Fibroblast of the aortic adventitia (primary cell): ENCODE data around the gene IL1RAPL2. TPM values are rescaled to one million over a fixed set of nuclear protein-coding genes. Genes with fewer than 3 reads are reported as not detected.
"Not testable (repeated sequence)": the region's sequence is repeated elsewhere in the genome, so short reads cannot be mapped to it uniquely, and the experiment has no call there.

Experiments used
- DNase-seq: peaks from one replicate; pipeline ENCODE4 v3.0.0-alpha.2; 2010; ENCODE audit warnings: low read depth
- H3K4me3 ChIP-seq: 2 replicates; pipeline ENCODE4 v1.5.1; 2011; ENCODE audit warnings: low read depth, mild to moderate bottlenecking, control low read depth, low read length, moderate library complexity
- total RNA-seq: library from RNA; depleted of rRNA; stranded (reverse); fragments of >200 nt; gene quantifications from 2 replicates; pipeline ENCODE4 v1.2.3, GENCODE V29; 2012; ENCODE audit warnings: low replicate concordance
- TF ChIP-seq, protein P1 (sequence below): IDR thresholded peaks from 2 replicates; pipeline ENCODE4 v1.5.1; 2011; ENCODE audit warnings: mild to moderate bottlenecking, low read length, control low read depth, inconsistent platforms; ENCODE audit not compliant: insufficient read depth

IL1RAPL2 gene
- total RNA-seq, 1 donor: 0.27 TPM

DNA sequence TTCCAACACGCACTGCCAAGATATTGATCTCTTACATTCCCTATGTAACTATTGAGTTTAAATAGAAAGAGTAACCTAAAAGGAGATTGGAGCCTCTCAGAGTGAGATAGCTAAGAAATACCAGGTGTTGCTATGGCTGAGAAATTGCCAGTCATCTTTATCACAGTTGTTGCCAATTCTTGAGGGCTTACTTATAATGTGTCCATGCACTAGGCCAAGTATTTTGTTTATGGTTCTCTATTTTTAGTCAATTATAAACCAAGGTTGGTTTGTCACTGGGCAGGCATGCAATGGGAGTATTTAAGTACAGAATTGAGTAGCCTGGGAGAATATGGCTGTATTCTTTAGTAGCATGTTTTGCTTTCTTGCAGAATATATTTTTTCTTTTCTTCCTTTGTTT lies 452.9 kb downstream of the IL1RAPL2 start:
- H3K4me3 ChIP-seq: no peak overlapping the region
- TF ChIP-seq, protein P1, sequence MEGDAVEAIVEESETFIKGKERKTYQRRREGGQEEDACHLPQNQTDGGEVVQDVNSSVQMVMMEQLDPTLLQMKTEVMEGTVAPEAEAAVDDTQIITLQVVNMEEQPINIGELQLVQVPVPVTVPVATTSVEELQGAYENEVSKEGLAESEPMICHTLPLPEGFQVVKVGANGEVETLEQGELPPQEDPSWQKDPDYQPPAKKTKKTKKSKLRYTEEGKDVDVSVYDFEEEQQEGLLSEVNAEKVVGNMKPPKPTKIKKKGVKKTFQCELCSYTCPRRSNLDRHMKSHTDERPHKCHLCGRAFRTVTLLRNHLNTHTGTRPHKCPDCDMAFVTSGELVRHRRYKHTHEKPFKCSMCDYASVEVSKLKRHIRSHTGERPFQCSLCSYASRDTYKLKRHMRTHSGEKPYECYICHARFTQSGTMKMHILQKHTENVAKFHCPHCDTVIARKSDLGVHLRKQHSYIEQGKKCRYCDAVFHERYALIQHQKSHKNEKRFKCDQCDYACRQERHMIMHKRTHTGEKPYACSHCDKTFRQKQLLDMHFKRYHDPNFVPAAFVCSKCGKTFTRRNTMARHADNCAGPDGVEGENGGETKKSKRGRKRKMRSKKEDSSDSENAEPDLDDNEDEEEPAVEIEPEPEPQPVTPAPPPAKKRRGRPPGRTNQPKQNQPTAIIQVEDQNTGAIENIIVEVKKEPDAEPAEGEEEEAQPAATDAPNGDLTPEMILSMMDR: no peak
- no peak for DNase-seq

DNA sequence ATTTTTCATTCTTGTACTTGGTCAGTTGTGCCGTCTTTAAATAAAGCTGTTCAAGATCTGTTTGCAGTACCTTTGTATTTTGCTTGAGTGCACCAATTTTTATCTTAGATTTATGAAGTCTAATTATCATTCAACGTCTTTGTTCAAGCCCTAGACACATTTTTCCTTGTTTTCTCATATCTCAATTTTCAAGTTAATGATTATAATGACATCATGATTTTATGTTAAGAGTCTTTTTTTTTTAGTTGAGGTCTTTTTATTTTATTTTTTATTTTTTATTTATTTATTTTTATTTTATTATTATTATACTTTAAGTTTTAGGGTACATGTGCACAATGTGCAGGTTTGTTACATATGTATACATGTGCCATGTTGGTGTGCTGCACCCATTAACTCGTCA lies 463.0 kb downstream of the IL1RAPL2 start:
- not testable (repeated sequence) for H3K4me3 ChIP-seq, DNase-seq

DNA sequence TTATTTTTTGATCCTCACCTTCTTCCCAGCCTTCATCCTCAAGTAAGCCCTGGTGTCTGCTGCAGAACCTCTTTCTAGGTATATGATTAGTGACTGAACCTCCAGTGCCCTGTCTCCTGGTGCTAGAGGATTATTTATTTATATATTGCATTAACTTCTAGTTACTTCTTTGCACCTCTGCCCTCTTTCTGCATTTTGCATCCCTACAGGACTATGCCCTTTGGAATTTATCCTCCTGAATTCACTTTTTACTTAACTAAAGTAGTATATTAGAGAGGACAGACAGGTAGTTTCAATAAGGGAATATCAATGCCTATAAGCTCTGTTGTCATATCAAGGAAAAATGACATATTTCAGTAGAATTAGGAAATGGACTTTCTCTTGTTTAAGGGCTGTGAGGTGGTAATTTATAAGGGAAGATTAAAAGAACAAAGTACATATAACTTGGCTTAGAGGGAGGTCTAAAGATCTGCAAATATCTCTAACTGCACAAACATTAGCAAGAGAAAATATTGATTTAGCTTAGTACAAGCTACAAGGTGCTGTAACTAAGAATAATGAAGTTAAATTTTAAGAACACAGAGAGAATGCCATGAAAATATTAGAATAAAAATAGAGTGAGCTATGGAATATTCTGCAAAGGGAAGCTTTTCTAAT lies 472.8 kb downstream of the IL1RAPL2 start:
- TF ChIP-seq, protein P1: no peak
- H3K4me3 ChIP-seq: no peak overlapping the region
- DNase-seq: no peak

DNA sequence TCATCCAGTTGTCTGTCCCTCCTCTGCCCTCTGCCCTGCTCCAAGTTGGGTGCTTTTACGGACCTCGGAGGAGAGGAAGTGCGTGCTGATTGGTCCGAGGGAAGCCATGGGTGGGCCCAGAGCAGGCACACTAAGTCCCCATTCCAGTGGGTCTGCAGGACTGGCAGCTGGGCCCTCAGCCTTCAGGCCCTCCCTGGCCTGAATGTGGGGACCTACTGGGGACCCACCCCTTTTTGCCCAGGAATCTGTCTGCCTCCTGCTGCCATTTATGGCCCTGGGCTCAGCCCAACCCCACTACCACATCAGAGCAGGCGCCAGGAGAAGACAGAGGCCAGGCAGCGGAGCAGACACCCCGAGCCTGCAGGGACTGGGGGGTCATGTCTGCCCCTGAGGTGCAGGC lies 484.9 kb downstream of the IL1RAPL2 start:
- DNase-seq: no peak
- TF ChIP-seq, protein P1: no peak
- no peak overlapping the region for H3K4me3 ChIP-seq

DNA sequence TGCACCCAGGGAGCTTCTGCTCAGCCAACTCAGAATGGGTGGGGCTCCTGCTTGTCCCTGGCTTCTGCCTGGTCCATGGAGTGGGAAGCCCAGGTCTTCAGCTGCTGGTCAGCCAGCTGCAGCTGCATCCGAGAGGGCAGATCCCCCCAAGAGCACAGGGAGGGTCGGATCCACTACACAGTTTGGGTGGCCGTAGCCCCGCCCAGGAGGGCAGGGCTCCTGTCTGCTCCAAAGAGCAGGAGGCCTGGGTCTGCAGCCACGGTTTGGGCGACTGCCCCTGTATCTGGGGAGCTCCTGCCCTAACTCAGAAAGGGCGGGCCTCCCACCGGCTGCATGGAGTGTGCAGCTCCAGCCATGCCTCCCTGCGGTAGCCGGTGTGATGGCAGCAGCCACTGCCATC lies 485.4 kb downstream of the IL1RAPL2 start:
- DNase-seq: no peak
- TF ChIP-seq, protein P1: no peak
- H3K4me3 ChIP-seq: no peak overlapping the region

DNA sequence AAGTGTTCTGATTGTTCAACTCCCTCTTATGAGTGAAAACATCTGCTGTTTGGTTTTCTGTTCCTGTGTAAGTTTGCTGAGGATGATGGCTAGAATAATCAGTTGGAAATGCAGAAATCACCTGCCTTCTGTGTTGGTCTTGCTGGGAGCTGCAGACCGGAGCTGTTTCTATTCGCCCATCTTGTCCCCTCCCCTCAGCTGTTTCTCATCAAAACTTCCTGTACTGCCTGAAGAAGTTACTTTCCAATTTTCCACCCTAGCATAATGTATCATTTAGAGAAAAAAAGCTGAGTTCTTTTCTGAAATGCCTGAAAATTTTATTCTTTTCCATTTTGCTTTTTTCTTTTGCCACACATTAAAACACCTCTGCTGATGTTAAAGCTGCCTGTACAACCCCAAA lies 486.9 kb downstream of the IL1RAPL2 start:
- TF ChIP-seq, protein P1: no peak
- DNase-seq: no peak
- no peak overlapping the region for H3K4me3 ChIP-seq

DNA sequence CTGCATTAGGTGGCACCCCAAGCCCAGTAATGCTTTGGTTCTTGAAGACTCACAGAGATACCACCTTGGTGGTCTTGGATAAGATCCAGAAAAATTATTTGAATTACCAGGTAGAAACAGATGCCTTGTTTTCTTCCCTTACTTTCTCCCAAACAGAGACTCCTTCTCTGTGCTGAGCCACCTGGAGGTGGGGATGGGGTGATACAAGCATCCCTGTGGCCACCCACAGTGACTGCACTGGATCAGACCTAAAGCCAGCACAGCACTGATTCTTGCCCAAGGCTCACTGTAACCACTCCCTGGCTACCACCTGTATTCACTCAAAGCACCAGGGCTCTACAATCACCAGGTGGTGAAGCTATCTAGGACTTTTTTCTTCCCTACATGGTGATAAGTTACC lies 497.7 kb downstream of the IL1RAPL2 start:
- DNase-seq: no peak
- TF ChIP-seq, protein P1: no peak
- H3K4me3 ChIP-seq: no peak overlapping the region
